ENCODE data around the gene VAPA.
"Not testable (repeated sequence)": the region's sequence is repeated elsewhere in the genome, so short reads cannot be mapped to it uniquely, and the experiment has no call there.

Gene VAPA

DNA sequence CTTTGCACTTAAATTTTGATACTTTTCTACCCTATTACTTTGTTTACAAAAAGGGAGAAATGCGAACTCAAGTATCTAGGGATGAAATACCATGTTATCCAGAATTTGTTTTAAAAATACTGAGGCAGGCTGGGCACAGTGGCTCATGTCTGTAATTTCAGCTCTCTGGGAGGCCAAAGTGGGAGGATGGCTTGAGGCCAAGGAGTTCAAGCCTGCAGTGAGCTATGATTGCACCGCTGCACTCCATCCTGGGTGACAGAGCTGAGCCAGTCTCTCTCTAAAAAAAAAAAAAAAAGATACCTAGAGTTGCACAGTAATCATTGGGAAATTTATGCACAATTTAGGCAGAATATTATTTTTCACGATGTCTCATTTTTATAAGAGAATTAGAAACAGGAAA, 12.4 kb upstream of the VAPA start:
- Histone ChIP-seq H3K4me3 (replicated peaks; ENCODE audit: insufficient read depth, low read length) (no peak overlapping the region), H3K27me3 (ENCODE audit: insufficient read depth, poor library complexity, severe bottlenecking) (no peaks in the 10 kb centered on the region), H3K27ac (replicated peaks) (no peak overlapping the region)
- TF ChIP-seq, protein P1, sequence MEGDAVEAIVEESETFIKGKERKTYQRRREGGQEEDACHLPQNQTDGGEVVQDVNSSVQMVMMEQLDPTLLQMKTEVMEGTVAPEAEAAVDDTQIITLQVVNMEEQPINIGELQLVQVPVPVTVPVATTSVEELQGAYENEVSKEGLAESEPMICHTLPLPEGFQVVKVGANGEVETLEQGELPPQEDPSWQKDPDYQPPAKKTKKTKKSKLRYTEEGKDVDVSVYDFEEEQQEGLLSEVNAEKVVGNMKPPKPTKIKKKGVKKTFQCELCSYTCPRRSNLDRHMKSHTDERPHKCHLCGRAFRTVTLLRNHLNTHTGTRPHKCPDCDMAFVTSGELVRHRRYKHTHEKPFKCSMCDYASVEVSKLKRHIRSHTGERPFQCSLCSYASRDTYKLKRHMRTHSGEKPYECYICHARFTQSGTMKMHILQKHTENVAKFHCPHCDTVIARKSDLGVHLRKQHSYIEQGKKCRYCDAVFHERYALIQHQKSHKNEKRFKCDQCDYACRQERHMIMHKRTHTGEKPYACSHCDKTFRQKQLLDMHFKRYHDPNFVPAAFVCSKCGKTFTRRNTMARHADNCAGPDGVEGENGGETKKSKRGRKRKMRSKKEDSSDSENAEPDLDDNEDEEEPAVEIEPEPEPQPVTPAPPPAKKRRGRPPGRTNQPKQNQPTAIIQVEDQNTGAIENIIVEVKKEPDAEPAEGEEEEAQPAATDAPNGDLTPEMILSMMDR (IDR thresholded peaks at IDR 0.05; ENCODE audit: insufficient read depth, low read length), result no peak
- TF ChIP-seq SPI1 (IDR thresholded peaks at IDR 0.05; ENCODE audit: borderline replicate concordance, low read depth), result no peak
- TF ChIP-seq, protein P2, sequence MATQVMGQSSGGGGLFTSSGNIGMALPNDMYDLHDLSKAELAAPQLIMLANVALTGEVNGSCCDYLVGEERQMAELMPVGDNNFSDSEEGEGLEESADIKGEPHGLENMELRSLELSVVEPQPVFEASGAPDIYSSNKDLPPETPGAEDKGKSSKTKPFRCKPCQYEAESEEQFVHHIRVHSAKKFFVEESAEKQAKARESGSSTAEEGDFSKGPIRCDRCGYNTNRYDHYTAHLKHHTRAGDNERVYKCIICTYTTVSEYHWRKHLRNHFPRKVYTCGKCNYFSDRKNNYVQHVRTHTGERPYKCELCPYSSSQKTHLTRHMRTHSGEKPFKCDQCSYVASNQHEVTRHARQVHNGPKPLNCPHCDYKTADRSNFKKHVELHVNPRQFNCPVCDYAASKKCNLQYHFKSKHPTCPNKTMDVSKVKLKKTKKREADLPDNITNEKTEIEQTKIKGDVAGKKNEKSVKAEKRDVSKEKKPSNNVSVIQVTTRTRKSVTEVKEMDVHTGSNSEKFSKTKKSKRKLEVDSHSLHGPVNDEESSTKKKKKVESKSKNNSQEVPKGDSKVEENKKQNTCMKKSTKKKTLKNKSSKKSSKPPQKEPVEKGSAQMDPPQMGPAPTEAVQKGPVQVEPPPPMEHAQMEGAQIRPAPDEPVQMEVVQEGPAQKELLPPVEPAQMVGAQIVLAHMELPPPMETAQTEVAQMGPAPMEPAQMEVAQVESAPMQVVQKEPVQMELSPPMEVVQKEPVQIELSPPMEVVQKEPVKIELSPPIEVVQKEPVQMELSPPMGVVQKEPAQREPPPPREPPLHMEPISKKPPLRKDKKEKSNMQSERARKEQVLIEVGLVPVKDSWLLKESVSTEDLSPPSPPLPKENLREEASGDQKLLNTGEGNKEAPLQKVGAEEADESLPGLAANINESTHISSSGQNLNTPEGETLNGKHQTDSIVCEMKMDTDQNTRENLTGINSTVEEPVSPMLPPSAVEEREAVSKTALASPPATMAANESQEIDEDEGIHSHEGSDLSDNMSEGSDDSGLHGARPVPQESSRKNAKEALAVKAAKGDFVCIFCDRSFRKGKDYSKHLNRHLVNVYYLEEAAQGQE (IDR thresholded peaks at IDR 0.05; ENCODE audit: insufficient replicate concordance, low read depth), result no peak
- TF ChIP-seq GABPA (IDR thresholded peaks at IDR 0.05; ENCODE audit: low read depth), result no peak
- TF ChIP-seq POLR2AphosphoS5 (IDR thresholded peaks at IDR 0.05; ENCODE audit: low read depth), result no peak
- DNase-seq (ENCODE audit: low read depth in 1 of 2, low spot score in 1 of 2), result no peak

DNA sequence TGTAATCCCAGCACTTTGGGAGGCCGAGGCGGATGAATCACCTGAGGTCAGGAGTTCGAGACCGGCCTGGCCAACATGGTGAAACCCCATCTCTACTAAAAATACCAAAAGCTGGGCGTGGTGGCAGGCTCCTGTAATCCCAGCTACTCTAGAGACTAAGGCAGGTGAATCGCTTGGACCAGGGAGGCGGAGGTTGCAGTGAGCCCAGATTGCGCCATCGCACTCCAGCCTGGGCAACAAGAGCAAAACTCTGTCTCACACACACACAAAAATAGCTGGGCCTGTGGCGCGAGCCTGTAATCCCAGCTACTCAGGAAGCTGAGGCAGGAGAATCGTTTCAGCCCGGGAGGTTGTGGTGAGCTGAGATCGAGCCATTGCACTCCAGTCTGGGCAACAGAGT, 11.6 kb upstream of the VAPA start:
- H3K4me3 ChIP-seq (replicated peaks; ENCODE audit: insufficient read depth, low read length), result not testable (repeated sequence)

DNA sequence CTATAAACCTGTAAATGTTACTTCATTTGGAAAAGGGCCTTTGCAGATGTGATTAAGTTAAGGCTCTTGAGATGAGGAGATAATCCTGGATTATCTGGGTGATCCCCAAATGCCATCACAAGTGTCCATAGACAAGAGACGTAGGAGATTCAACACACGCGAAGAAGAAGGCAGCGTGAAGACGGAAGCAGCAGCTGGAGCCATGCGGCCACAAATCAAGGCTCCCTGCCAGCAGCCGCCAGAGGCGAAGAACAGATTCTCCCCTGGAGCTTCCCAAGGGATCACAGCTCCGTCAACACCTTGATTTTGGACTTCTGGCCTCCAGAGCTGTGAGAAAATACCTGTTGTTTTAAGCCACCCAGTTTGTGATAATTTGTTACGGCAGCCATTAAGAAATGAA, 11.0 kb upstream of the VAPA start:
- DNase-seq (ENCODE audit: low read depth in 1 of 2, low spot score in 1 of 2), result no peak
- no peak overlapping the region for H3K27ac ChIP-seq (replicated peaks)
- TF ChIP-seq, protein P1 (IDR thresholded peaks at IDR 0.05; ENCODE audit: insufficient read depth, low read length), result no peak
- TF ChIP-seq GABPA (IDR thresholded peaks at IDR 0.05; ENCODE audit: low read depth) (no peak), SPI1 (IDR thresholded peaks at IDR 0.05; ENCODE audit: borderline replicate concordance, low read depth) (no peak), POLR2AphosphoS5 (IDR thresholded peaks at IDR 0.05; ENCODE audit: low read depth) (no peak)
- TF ChIP-seq, protein P2 (IDR thresholded peaks at IDR 0.05; ENCODE audit: insufficient replicate concordance, low read depth), result no peak
- no peaks in the 10 kb centered on the region for H3K27me3 ChIP-seq (ENCODE audit: insufficient read depth, poor library complexity, severe bottlenecking)
- no peak overlapping the region for H3K4me3 ChIP-seq (replicated peaks; ENCODE audit: insufficient read depth, low read length)

More for the DNA sequence above, 11.6 kb upstream of the VAPA start:
- not testable (repeated sequence) for H3K27me3 ChIP-seq (ENCODE audit: insufficient read depth, poor library complexity, severe bottlenecking); H3K27ac ChIP-seq (replicated peaks); DNase-seq (ENCODE audit: low read depth in 1 of 2, low spot score in 1 of 2)

DNA sequence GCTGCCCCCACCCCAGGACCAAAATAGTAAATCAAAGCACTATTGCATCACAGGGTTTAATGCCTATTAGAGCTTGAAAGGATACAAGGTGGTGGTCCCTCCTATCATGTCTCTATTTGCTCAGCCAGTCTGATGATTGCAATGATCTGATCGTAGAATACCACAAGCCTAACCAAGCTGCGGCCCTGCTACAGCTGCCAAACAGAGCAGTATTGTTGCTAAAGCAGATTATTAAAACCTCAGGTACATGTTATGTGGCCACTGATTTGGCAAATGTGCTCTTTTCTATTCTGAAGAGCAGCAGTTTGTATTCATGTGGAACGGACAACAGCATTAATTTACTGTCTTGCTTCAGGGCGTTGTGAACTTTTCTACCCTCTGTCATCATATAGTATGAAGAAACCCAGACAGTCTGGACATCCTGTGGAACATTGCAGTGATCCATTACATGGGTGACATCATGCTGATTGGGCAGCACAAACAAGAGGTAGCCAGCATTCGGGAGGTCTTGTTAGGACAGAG, 8.4 kb upstream of the VAPA start:
- Histone ChIP-seq H3K27me3 (ENCODE audit: insufficient read depth, poor library complexity, severe bottlenecking) (no peaks in the 10 kb centered on the region), H3K4me3 (replicated peaks; ENCODE audit: insufficient read depth, low read length) (no peak overlapping the region), H3K27ac (replicated peaks) (no peak overlapping the region; the same call in 1 of the 2 replicates)
- TF ChIP-seq, protein P2 (IDR thresholded peaks at IDR 0.05; ENCODE audit: insufficient replicate concordance, low read depth), result no peak
- TF ChIP-seq, protein P1 (IDR thresholded peaks at IDR 0.05; ENCODE audit: insufficient read depth, low read length), result no peak
- TF ChIP-seq GABPA (IDR thresholded peaks at IDR 0.05; ENCODE audit: low read depth) (no peak), POLR2AphosphoS5 (IDR thresholded peaks at IDR 0.05; ENCODE audit: low read depth) (no peak), SPI1 (IDR thresholded peaks at IDR 0.05; ENCODE audit: borderline replicate concordance, low read depth) (no peak)
- peak in 1 of 2 experiments; percentile 45 for DNase-seq (ENCODE audit: low read depth in 1 of 2, low spot score in 1 of 2)
